Epithelial cell of umbilical artery (primary cell): Measurements from ENCODE around the gene KCND2. TPM values are rescaled to one million over a fixed set of nuclear protein-coding genes. Genes with fewer than 3 reads are reported as not detected.

ENCODE experiments used
- total RNA-seq: library from RNA; depleted of rRNA; stranded (reverse); fragments of >200 nt; gene quantifications from 2 replicates; pipeline ENCODE4 v1.2.3, GENCODE V29; 2014

Gene KCND2
- 0.32 and 1.5 TPM in 2 replicates for total RNA-seq

DNA sequence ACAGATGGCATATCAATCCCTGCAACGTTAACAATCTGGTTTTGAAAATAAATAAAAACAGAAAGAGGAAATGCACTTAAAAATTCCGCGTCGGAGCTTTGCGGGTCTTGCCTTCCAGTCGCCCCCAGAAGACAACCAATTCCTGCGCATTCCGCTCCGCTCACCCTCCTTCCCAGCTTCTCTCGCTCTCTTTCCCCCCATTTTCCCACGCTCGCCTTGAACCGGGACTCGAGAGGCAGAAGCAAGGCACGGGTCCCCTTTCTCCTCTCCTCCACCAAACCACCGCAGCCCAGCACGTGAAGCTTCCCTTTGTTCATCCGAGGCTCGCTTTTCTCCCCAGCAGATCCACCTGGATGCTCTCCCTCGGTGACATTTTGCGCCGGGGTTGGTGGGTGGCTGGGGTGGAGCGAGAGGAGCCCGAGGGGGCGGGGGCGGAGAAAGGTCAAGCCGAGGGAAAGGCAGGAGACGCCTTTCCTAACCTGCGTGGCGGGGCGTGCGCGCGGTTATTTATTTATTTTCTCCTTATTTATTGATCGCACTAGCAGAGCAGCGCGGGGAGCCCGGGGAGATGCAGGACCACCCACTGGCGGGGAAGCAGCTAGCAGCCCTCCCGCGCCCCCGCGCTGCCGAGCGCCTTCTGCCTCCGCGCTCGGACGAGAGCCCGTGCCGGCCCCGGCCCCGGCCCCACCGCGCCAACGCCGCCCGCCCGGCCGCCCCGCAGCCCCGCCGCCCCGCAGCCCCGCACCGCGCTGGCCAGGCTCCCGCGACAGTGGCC, at the start of gene KCND2:
KCND2 (plus strand) TSS at position 475 of the 775 bp plus-strand sequence.

